GM21529 (cell line): ENCODE measurements around the gene ZFAND5.
A peak's percentile ranks its signal among the peaks of the same experiment; 100 is the strongest.

Experiments
- ATAC-seq: cut with Tn5 transposase; IDR thresholded peaks from one replicate; pipeline ENCODE4 v1.9.1; 2021; ENCODE audit not compliant: unreplicated experiment

ZFAND5 gene

DNA sequence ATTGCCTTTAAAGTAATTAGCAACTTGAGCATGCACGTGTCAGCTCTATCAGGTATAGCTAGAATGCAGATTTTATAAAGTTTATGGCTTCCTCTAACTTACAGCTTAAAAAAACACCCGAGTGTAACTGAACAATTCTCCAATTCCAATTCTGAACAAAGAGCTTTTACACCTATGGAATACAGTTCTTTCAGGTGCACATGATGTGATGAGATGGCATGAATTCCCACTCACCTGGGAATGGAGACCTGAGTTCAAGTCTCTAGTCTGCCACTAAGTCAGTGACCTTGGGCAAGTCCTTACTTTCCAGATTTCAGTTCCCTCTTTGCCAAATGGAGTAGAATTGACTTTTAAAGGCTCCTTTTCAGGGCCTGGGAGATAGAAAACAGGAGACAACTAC, 1.8 kb downstream of the ZFAND5 start:
- no peak for ATAC-seq

DNA sequence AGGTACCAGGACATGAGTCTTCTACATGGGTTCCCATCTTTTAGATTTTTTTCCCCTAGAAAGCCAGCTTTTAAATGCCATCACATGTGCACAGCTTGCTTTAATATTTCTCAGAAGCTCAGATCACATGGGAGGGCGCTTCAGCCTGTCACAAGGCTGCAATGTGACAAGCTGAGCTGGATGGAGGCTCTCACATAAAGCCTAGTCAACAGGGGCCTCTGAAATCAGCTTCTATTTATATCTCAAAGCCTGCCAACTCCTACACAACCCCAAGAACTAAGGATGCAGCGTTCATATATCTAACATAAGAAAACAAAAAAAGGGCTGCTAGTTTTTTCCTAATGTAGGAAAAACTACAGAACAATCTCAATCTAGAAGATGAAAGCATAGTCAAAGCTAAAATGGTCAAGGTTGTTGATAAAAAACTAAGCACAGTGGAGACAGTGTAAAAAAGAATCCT, 2.3 kb downstream of the ZFAND5 start:
- ATAC-seq: peak; percentile 42

DNA sequence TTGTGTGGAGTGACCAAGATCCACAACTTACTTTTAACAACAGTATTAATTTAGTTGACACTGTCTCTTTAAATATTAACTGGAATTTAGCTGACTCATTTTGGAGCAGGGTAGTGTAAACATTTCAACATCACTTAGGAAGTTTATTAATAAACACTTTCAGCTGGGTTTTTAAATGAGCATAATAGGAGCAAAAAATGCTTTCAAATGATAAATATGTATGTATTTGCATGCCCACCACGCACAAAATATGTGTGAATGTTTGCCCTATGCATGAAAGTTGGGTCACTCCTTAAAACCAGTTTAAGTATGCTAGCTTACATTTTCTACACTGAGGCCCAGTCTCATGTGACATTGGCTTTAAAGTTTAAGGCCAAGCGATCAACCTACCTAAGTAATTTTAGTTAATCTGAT, 2.9 kb downstream of the ZFAND5 start:
- no peak for ATAC-seq

DNA sequence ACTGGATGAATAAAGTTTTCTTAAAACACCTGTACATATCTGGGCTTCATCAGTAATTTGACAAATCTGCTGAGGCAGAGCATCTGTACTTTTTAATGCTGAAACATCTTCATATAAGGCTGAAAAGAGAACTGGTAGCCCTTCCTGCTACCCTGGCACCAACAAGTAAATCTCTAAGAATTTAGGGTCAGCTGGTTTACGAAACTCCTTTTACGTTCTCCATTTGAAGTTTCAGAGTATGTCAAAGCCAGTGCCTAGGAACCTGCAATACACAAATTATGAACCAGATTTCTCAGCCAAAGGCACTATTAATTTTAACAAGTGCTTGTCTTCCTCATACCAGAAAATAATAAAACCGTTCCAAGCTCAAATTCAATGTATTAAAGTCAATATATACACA, 3.8 kb downstream of the ZFAND5 start:
- ATAC-seq: no peak

DNA sequence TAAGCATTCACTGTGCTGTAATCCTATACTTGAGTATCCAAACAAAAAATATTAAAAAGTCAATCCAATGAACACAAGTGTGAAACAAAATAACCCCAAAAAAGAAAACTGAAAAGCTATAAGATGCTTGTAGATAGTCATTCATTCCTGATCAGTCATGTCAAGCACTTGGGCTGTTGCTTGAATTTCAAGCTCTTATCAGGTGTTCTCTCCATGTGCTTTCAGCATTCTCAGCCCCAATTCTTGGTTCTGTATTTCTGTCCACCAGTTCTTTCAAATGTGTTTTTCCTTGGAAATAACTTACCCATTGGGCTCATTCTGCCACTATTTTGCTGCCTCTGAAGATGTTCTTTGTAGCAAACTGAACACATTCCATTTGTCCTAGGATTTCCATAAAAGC, 4.7 kb downstream of the ZFAND5 start:
- no peak for ATAC-seq

DNA sequence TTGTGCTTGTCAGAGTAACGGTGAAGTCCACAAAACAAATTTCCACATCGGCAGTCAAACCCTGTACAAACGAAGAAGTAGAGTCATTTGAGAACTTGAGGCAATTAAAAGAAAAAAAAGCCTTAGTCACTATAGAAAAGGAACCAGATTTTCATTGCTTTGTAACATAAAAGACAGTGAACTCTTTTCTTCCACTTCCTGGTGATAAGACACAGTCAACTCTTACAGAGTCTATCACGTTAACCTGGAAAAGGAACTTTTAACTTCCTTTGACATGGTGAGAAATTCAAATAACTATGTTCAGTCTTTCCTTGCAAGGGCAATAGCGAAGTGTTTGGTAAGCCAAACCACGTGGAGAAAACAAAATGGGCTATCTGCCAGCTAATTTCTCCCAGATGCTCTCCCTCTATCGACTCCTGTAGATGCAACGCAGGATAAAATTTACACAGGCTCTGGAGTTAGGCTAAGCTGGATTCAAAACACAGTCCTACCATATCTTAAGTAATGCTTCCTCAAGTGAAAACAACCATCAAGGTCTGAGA, 8.9 kb downstream of the ZFAND5 start:
- ATAC-seq: no peak

DNA sequence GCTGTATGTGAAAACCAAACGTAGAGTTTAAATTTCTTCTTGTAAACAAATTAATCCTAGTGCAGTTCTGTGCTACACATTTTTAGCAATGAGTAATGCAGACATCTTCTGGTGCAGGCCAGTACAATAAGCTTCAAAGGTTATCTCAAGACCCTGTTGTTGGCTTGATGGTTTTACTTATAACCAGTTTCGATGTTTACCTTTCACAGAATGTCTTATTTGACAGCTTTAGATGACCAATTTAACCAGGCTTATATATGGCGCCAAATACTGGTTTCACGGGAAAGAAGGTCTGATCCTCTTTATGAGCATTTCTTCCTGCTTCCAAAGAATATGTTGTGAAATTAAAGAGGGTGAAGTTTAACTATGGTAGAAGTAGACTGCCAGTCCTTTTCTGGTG, 9.9 kb downstream of the ZFAND5 start:
- no peak for ATAC-seq

DNA sequence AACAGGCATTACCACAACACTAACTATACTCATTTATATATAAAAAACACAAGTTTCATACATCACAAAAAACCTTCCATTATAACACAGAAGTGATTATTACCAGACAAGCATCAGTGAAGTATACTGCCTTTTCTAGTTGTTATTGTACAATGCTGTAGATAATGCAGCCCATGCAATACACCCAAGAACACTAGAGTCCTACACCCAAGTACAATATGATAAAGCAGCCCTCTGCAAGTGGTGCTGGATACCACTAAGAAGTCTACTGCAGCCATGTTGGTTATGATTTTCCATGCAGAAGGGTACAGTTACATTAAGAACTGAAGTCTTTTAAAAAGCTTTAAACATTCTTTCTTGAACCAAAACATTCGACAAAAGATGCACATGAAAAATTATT, 10.3 kb downstream of the ZFAND5 start:
- no peak for ATAC-seq

DNA sequence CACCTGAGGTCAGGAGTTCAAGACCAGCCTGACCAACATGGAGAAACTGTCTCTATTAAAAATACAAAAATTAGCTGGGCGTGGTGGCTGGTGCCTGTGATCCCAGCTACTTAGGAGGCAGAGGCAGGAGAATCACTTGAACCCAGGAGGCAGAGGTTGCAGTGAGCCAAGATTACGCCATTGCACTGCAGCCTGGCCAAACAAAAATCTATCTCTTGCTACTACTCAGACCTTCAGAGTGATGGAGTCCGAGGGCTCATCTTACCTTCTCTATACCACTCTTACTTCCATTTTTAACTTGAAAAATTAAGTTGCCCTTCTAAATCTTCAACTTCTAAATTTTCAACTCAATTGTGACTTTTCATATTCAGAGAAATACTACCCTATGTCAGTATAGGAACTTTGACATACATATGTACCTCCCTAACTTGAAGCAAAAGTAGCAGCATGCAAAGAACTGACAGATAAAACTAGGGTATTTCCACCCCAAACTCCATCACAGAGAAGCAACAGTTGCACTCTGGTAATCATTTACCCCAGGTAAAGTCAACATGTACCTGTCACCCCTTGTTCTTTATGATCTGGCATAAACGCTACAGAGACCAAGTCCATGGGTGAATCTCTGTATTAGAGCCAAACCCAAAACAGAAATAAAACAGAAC, 11.4 kb downstream of the ZFAND5 start:
- ATAC-seq: no peak

DNA sequence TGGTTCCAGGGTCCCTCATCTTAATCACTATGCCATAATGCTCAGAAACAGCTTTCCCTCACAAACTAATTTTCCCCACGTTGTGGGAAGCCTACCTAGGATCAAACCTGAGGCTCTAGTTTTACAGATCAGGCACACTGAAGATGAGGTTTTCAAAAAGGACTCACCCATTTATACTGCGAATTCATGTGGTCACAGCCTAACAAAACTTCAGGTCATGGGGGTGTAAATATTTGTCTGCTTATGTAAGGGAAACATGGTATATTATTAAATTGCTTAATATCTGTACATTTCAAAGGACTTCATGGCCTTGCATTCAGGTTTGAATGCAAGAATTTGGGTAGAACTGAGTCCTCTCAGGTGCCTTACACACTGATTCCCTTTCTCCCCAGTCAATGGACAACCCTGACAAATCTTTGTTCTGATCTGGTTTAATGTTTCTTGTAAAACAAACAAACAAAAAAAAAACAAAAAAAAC, 12.1 kb downstream of the ZFAND5 start:
- no peak for ATAC-seq

DNA sequence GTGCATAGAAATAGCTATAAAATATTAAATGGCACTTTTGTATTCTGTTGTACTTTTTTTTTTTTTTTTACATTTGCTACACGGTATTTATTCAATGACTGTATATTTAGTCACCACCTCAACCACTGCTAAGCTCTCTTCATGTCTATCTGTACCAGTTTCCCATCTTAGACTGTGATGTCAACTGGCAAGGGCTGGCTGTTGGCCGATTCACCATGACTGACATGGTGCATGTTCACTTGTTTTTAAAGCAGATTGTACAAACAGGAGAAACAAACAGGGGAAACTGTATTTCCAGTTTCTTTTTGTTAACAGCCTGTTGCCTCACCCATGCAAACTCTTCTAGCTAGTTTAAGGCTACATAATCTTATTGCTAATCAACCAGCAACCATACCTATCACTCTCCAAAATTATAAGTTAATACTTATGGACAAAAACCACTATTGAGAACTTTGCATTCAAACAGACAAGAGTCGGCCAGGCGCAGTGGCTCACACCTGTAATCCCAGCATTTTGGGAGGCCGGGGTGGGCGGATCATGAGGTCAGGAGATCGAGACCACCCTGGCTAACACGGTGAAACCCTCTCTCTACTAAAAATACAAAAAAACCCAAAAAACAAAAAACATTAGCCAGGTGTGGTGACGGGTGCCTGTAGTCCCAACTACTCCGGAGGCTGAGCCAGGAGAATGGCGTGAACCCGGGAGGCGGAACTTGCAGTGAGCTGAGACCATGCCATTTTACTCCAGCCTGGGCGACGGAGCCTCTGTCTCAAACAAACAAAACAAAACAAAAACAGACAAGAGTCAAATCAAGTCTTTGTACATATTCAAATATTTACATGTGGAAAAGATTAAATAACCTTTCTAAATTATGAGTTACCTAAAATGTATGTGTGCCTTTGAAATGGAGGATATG, 13.2 kb downstream of the ZFAND5 start:
- no peak for ATAC-seq

DNA sequence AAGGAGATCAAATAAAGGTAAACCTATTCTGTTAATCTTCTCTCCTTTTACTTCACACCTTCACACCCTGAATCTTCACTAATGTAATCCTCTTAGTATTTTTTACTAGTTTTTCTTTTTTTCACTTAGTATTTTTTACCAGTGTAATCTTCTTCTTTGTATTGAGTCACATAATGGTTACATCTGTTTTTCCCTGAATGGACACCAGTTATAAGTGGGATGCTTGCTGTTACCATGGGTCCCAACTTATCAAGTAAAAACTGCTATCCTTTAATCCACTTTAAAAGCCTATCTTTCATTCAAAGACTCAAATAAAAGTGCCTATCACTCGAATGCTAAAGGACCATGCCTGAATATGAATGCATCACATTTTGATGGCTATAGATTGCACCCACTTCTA, 15.1 kb downstream of the ZFAND5 start:
- no peak for ATAC-seq

DNA sequence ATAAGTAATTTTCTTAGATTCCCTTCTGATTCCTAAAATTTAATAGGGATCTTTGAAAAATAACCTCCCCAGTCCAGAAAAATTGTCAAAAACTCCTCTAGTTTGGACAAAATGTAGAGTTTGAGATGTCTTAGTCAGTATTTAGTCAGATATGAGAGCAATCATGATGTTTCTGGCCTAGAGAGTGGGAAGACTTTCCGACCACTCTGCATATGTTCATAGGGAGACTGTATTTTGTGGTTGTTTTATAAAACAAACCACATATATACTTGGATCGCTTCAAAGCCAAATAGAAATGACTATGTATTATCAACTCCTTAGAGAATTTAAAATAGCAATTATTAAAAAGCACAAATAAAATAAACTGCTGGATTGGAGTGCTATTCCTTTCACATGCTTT, 15.8 kb downstream of the ZFAND5 start:
- ATAC-seq: no peak

DNA sequence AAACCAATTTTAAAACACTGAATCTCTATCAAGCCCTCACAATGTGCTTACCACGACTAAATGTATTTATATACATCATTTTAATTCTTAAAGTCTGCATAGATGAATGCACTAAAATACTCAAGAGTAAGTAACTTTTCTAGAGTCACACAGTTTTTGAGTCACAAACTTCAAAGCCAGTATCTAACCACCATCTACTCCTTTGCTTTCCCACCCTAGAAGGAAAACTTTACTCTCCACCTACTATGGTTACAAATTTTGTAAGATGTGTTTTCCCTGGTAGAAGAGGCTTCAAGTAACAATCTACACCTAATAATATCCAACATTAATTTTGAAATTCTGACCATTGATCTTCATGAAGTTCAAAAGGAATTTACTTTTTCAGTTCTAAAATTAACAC, 18.7 kb downstream of the ZFAND5 start:
- no peak for ATAC-seq

DNA sequence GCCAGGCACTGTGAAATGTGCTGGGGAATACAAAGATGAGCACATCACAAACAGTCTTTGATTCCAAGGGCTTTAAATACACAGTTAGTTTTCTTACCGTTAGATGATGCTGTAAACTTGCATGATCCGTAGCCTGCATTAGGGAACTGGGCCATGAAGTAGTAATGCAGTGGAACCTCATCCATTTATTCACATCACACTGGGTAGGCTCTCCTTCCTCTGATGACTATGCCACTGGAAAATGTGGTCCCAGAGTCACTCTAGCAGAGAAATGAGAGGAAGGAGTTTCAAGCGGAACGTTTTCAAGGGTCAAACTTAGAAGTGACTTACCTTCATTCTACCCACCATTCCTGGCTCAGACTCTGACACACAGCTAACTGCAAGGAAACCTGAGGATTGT, 26.4 kb downstream of the ZFAND5 start:
- no peak for ATAC-seq

DNA sequence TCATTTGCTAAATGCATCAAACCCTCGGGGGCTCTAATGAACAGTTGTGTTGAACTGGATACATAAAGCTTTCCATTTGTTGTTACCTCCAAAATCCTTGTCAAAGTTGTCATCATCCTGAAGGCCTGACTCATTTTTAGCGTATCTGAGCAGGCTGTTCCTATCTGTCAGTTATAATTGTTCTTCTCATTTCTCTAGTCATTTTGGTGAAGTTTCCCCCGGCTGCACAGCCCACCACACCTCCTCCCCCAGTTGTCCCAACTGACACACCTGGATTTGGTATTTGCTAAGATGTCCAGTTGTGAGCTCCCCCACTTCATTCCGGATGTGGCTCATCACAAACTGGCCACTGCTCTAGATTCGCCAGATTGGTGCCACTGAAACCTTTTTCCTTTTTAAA, 27.7 kb downstream of the ZFAND5 start:
- ATAC-seq: no peak

DNA sequence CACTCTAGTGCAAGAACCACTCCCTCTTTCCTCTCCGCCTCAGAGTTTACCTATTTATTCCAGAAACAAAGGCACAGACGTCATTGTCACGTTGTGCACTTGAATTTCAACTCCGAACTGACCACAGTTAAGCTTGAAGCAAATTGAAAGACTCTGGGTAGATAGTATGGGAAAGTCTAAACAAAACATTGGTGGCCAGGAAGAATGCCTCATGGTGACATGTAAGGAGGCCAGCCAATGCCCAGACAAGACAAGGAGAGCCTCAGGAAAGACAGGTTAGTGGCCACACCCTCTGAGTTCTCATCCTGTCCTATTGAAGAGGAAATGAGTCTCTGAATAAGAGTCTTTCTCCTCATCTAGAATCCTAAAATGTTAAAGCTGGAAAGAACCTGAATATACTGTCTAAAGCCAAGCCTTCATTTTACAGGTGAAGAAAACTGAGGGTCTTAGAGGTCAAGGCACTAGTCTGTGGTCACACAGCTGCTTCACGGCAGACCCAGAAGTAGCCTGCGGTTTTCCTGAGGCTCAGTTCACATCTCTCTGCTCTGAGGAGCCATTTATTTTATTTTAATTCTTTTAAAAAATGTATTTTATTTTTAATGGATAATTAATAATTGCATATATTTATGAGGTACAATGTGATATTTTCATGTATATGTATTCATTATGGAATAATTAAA, 30.2 kb downstream of the ZFAND5 start:
- ATAC-seq: no peak

DNA sequence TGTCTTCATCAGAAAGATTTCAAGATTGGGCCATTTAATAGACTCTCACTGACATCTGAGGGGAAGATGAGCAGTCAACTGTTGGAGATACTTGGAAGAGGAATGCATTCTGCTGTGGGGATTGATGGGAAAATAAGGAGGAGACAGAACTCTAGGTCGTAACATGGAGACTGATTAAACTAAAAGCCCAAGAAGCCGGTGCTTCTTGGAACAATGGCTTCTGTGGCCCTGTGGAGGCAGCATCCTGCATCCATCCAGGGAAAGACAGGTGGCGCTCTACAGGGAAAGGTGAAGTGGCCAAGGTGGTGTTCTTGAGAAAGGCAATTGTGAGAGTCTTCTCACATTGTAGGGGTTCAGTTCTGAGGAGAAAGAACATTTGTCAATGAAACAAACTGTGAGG, 31.3 kb downstream of the ZFAND5 start:
- ATAC-seq: no peak

DNA sequence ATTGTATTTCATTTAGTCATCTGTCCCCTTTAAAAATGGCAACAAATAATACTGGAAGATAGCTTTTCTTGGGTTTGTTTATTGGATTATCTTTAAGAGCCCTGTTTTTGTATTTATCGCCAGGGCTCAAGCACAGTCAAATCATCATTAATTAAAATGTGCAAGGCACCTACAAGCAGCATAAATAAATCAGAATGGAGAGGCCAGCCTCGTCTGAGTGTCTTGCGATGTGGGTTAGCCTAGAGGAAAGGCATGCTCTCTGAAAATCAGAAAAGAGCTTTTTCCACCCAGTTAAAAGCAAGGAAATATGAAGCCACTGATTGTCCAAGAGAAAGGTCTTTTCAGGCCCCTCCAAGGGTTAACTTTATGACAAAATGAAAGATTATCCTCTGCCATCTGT, 31.8 kb downstream of the ZFAND5 start:
- no peak for ATAC-seq

DNA sequence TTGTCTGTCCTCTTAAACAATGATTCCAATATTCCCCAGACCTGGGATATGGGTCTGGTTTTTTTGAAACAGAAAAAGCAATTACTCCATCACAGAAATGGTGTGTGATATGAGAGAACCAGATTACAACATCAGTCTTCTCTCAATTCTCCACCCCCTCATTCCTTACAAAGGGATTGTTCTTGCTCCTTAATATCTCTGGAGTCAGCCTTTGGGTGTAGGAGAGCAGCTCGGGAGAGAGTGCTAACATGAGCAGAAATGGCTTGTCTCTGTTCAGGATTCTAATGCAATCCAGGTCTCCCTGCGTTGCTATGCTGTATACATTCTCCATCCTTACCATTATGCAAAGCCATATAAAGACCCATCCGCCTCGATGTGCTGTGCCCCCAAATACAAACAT, 32.7 kb downstream of the ZFAND5 start:
- ATAC-seq: no peak

DNA sequence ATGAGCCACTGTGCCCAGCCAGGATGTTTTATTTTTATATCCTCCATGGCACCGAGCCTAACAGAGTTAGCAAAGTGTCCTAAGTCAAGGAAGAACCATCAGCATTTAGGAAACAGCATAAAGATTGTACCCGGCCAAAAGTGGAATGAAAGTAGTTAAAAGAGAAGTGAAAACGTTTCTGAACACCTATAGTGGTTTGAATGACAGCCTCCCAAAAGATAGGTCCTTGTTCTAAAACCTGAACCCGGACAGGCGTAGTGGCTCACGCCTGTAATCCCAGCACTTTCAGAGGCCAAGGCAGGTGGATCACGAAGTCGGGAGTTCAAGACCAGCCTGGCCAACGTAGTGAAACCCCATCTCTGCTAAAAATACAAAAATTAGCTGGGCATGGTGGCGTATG, 37.4 kb downstream of the ZFAND5 start:
- ATAC-seq: no peak
